K562 (cell line): ENCODE data around the gene MTHFSD. TPM values are rescaled to one million over a fixed set of nuclear protein-coding genes. Genes with fewer than 3 reads are reported as not detected.
A peak's percentile ranks its signal among the peaks of the same experiment; 100 is the strongest.

Experiments used
- ATAC-seq: fragments of 200-7000 bp; cut with Tn5 transposase; 3 replicates; pipeline ENCODE4 v1.9.1; 2020; ENCODE audit warnings: moderate library complexity
- BruUV-seq: library from RNA; stranded (reverse); fragments of 400-500 nt; replicated peaks from 2 replicates; lab custom pipeline; 2021; lab: Mats Ljungman, UMichigan
- CTCF ChIA-PET: fragments of 300-600 bp; formaldehyde crosslinking; extraction: SDS; loops from one replicate; lab custom pipeline; 2021; ENCODE audit warnings: low intra/inter-chr PET ratio; lab: Yijun Ruan, JAX
- POLR2A ChIA-PET: fragments of 300-600, 350-650 bp; sonication (Branson Sonifier 250); formaldehyde crosslinking; extraction: SDS; loops from one replicate; lab custom pipeline; 2021; ENCODE audit warnings: antibody characterized with exemption, inconsistent platforms; lab: Yijun Ruan, JAX
- DNase-seq, 4 experiments: peaks; one replicate each; pipeline versions ENCODE4 v3.0.0 to v3.0.0-alpha.2; 2011 to 2018; ENCODE audit warnings: low spot score in 3 of 4, mixed read lengths in 3 of 4; ENCODE audit errors: extremely low read depth in 1 of 4
- FAIRE-seq: peaks from 2 replicates; lab custom pipeline; 2011; peaks lifted over from hg19 to GRCh38; lab: Jason Lieb, UNC
- H2AFZ ChIP-seq: 2 replicates; pipeline ENCODE4 v1.6.0; 2011; ENCODE audit warnings: low read depth, low read length, control low read depth, inconsistent platforms
- H3K27ac ChIP-seq: fragments of 200-600 bp; 3 replicates; pipeline ENCODE4 v1.8.0; 2011; ENCODE audit warnings: low read depth, mild to moderate bottlenecking, control low read depth, inconsistent platforms, low read length, moderate library complexity, mixed read lengths; ENCODE audit errors: extremely low read depth
- H3K27me3 ChIP-seq, 2 experiments: fragments of 300-600 bp in 1 of 2; 2 replicates in 1 of 2; 3 replicates in 1 of 2; pipeline versions ENCODE4 v1.6.0 to v1.8.0; 2011; ENCODE audit warnings: inconsistent platforms in 2 of 2, low read length in 2 of 2, mild to moderate bottlenecking in 1 of 2, mixed read lengths in 1 of 2, moderate library complexity in 1 of 2; ENCODE audit not compliant: control insufficient read depth in 2 of 2, insufficient read depth in 2 of 2
- H3K36me3 ChIP-seq: fragments of 300-600 bp; 3 replicates; pipeline ENCODE4 v1.8.0; 2011; ENCODE audit warnings: mild to moderate bottlenecking, low read length, inconsistent platforms; ENCODE audit not compliant: control insufficient read depth, insufficient read depth
- H3K4me1 ChIP-seq, 2 experiments: fragments of 200-600 bp in 1 of 2; replicated peaks in 1 of 2; 2 replicates in 1 of 2; 3 replicates in 1 of 2; pipeline versions ENCODE4 v1.5.1 to v1.8.0; 2011; ENCODE audit warnings: inconsistent platforms in 2 of 2, low read length in 2 of 2, mild to moderate bottlenecking in 1 of 2, mixed read lengths in 1 of 2, moderate library complexity in 1 of 2; ENCODE audit not compliant: control insufficient read depth in 2 of 2, insufficient read depth in 2 of 2
- H3K4me2 ChIP-seq: 2 replicates; pipeline ENCODE4 v1.6.1; 2011; ENCODE audit warnings: low read length, control low read depth, inconsistent platforms, mixed read lengths; ENCODE audit not compliant: insufficient read depth
- H3K4me3 ChIP-seq: fragments of 200-600 bp; sonication (generic), shearing (Covaris generic); 2 replicates; pipeline ENCODE4 v1.5.1; 2016; ENCODE audit warnings: control low read depth, inconsistent platforms
- H3K79me2 ChIP-seq: fragments of 200-600 bp; 3 replicates; pipeline ENCODE4 v1.8.0; 2011; ENCODE audit warnings: low read length, inconsistent platforms; ENCODE audit not compliant: control insufficient read depth, insufficient read depth
- H3K9ac ChIP-seq, 2 experiments: 2 replicates each; pipeline versions ENCODE4 v1.6.0 to v1.6.1; 2011; ENCODE audit warnings: low read depth in 2 of 2, low read length in 2 of 2, control low read depth in 1 of 2, inconsistent platforms in 1 of 2, mild to moderate bottlenecking in 1 of 2, mixed read lengths in 1 of 2; ENCODE audit not compliant: insufficient read depth in 1 of 2
- H3K9me1 ChIP-seq: one replicate; pipeline ENCODE4 v1.6.0; 2011; ENCODE audit warnings: inconsistent platforms, mild to moderate bottlenecking, low read length, moderate library complexity; ENCODE audit not compliant: control insufficient read depth, insufficient read depth
- H3K9me3 ChIP-seq: replicated peaks from 2 replicates; pipeline ENCODE4 v1.5.1; 2011; ENCODE audit warnings: low read depth, low read length, inconsistent platforms; ENCODE audit not compliant: control insufficient read depth, insufficient read depth
- H4K20me1 ChIP-seq: replicated peaks from 2 replicates; pipeline ENCODE4 v1.6.1; 2011; ENCODE audit warnings: low read length, inconsistent platforms, mixed read lengths; ENCODE audit not compliant: control insufficient read depth, insufficient read depth
- CBX3 ChIP-seq, 2 experiments: IDR thresholded peaks; 1 replicate in 1 of 2; 2 replicates in 1 of 2; pipeline ENCODE4 v1.6.1; 2012; ENCODE audit warnings: inconsistent platforms in 2 of 2, low read length in 2 of 2, borderline replicate concordance in 1 of 2, control low read depth in 1 of 2
- CEBPZ ChIP-seq: fragments of 150-350 bp; IDR thresholded peaks from 2 replicates; pipeline ENCODE4 v1.6.1; 2014; ENCODE audit warnings: low read depth, mild to moderate bottlenecking, low read length, borderline replicate concordance
- COPS2 ChIP-seq: fragments of 450-650 bp; conservative IDR thresholded peaks from 2 replicates; pipeline ENCODE4 v1.6.1; 2016; ENCODE audit warnings: mild to moderate bottlenecking, moderate library complexity
- EGR1 ChIP-seq: fragments of 450-650 bp; conservative IDR thresholded peaks from 2 replicates; pipeline ENCODE4 v1.6.1; 2017; ENCODE audit warnings: mild to moderate bottlenecking
- ELF1 ChIP-seq: fragments of 200-800 bp; sonication (Bioruptor generic); IDR thresholded peaks from 2 replicates; pipeline ENCODE4 v1.6.1; 2016; ENCODE audit warnings: missing genetic modification characterization, missing compliant biosample characterization
- IRF9 ChIP-seq: fragments of 450-650 bp; IDR thresholded peaks from 2 replicates; pipeline ENCODE4 v1.6.1; 2016; ENCODE audit warnings: missing biosample characterization, missing genetic modification characterization
- NFE2L1 ChIP-seq: fragments of 450-650 bp; IDR thresholded peaks from 2 replicates; pipeline ENCODE4 v1.6.1; 2016; ENCODE audit warnings: missing genetic modification characterization, low read depth, mild to moderate bottlenecking, missing compliant biosample characterization, moderate library complexity, borderline replicate concordance
- SMAD3 ChIP-seq: fragments of 450-650 bp; formaldehyde crosslinking; conservative IDR thresholded peaks from 2 replicates; pipeline ENCODE4 v1.4.0; 2020; ENCODE audit warnings: mild to moderate bottlenecking
- SRSF9 ChIP-seq: fragments of 200-400 bp; formaldehyde crosslinking; IDR thresholded peaks from 2 replicates; pipeline ENCODE4 v1.6.1; 2017; ENCODE audit warnings: low read depth, low read length, borderline replicate concordance
- XRCC3 ChIP-seq: fragments of 450-650 bp; IDR thresholded peaks from 2 replicates; pipeline ENCODE4 v1.6.1; 2017; ENCODE audit warnings: mild to moderate bottlenecking, moderate library complexity
- ZBTB33 ChIP-seq: sonication (generic); formaldehyde crosslinking; IDR thresholded peaks from 2 replicates; pipeline ENCODE4 v1.8.1; 2023; ENCODE audit warnings: mild to moderate bottlenecking, missing genetic modification reagents
- ZNF175 ChIP-seq: fragments of 200-800 bp; sonication (Bioruptor generic); IDR thresholded peaks from 2 replicates; pipeline ENCODE4 v1.6.1; 2016; ENCODE audit warnings: low read depth, mild to moderate bottlenecking, missing genetic modification characterization, missing compliant biosample characterization
- ZSCAN32 ChIP-seq: fragments of 450-650 bp; formaldehyde crosslinking; IDR thresholded peaks from 2 replicates; pipeline ENCODE4 v1.4.0; 2020; ENCODE audit warnings: mild to moderate bottlenecking, moderate library complexity
- WGBS: fragments of 100-300 bp; shearing (Covaris generic); methylation state at CpG from one replicate; pipeline ENCODE4 v1.1.6; 2016; ENCODE audit warnings: low coverage, mixed read lengths; ENCODE audit not compliant: insufficient coverage; ENCODE audit errors: missing lambda C conversion rate; 5-methylcytosine and 5-hydroxymethylcytosine counted together
- in situ Hi-C: fragments of 300-500 bp; cut with MboI; formaldehyde crosslinking; loops from 4 replicates; pipeline ENCODE4 v1.15.0; 2018; ENCODE audit warnings: inconsistent platforms, mixed read lengths
- intact Hi-C: fragments of 100-400 bp; cut with micrococcal nuclease; formaldehyde crosslinking; loops from 2 replicates; pipeline ENCODE4 v1.14.2; 2022
- polyA plus RNA-seq, 8 experiments: library from polyadenylated mRNA; depleted of rRNA in 4 of 8; stranded (reverse) in 5 of 8; unstranded in 3 of 8; fragments of >200 nt; fragmentation: Nextera tagmentation in 2 of 8; fragmentation: Illumina TruSeq in 1 of 8; extraction: Ambion mirVana in 2 of 8; extraction: Trizol in 1 of 8; gene quantifications; 2 replicates each; pipeline versions ENCODE4 v1.2.1 to v1.2.3, GENCODE V29; 2011 to 2014; ENCODE audit warnings: inconsistent platforms in 1 of 8, missing spikeins in 1 of 8
- total RNA-seq, 7 experiments: library from RNA; depleted of rRNA in 6 of 7; stranded (reverse); fragments of >200 nt in 6 of 7; fragmentation: Illumina TruSeq in 2 of 7; extraction: Trizol in 2 of 7; gene quantifications; 2 replicates each; pipeline versions ENCODE4 v1.2.1 to v1.2.3, GENCODE V29; 2011 to 2021; ENCODE audit warnings: low replicate concordance in 1 of 7

Gene MTHFSD
- total and polyA plus RNA-seq, 9 of the 15 experiments (the other 6 are each of a cell fraction or from before 2014, with no cell fraction given): 3.2 to 20.2 (median 12.0) TPM

- in situ Hi-C loops: loop anchor here (25.0 kb wide), 1 partner anchor 1082 kb away; no protein-coding TSS in a partner anchor
- H3K79me2 ChIP-seq: peaks cover 13% of the 10 kb centered on the region
- H2AFZ ChIP-seq: peak overlapping the region; percentile 95
- BruUV-seq: no TSS peak
- peaks cover 17 to 21% of the 10 kb centered on the region in 2 experiments; a peak in 4 of 5 replicates for H3K27me3 ChIP-seq
- H3K4me3 ChIP-seq: peak overlapping the region; percentile 91
- no peaks in the 10 kb centered on the region for H4K20me1 ChIP-seq
- H3K36me3 ChIP-seq: peaks cover 15% of the 10 kb centered on the region; the same call in 1 of the 3 replicates
- no peaks in the 10 kb centered on the region for H3K9me1 ChIP-seq
- peak overlapping the region; percentile 65 to 94 for H3K9ac ChIP-seq
- H3K4me2 ChIP-seq: peak overlapping the region; percentile 99
- peak overlapping the region; percentile 41; the same call in 1 of the 3 replicates for H3K27ac ChIP-seq
- CTCF ChIA-PET: interaction anchor here (1.1 kb wide), 1 partner anchor 9 kb away, joined by 3 read pairs; no protein-coding TSS in a partner anchor
- ATAC-seq: no peak
- peaks cover 0 to 18% of the 10 kb centered on the region in 2 experiments; a peak in 3 of 5 replicates for H3K4me1 ChIP-seq
- FAIRE-seq: no peak
- DNase-seq: no peak
- intact Hi-C loops: no loop called here
- POLR2A ChIA-PET: no interaction called here
- no peaks in the 10 kb centered on the region for H3K9me3 ChIP-seq
- 49% methylated on average over 17 of the region's 17 CpGs for WGBS
- TF ChIP-seq SRSF9 (no peak), CEBPZ (no peak), XRCC3 (no peak), CBX3 (IDR thresholded peaks at IDR 0.05; ENCODE audit: borderline replicate concordance in 1 of 2, low read length in 2 of 2) (no peak), EGR1 (no peak), SMAD3 (CRISPR knock-in tag) (no peak), COPS2 (no peak), ELF1 (no peak), IRF9 (tag) (no peak), NFE2L1 (tag) (no peak), ZNF175 (CRISPR knock-in tag) (no peak), ZSCAN32 (CRISPR knock-in tag) (no peak), ZBTB33 (CRISPR knock-in tag) (no peak)
These were observed 655 bp upstream of the MTHFSD start for GRCh38 chr16:86555704-86556075.
